Rectal smooth muscle tissue (tissue), 1 donor: ENCODE measurements around the gene CTR9.

ENCODE experiments used
- H3K27ac ChIP-seq: one replicate; pipeline ENCODE4 v1.7.0; 2013; ENCODE audit warnings: low read depth, low read length, inconsistent platforms
- H3K27me3 ChIP-seq: one replicate; pipeline ENCODE4 v1.7.0; 2013; ENCODE audit warnings: low read length; ENCODE audit not compliant: control insufficient read depth, insufficient read depth
- H3K36me3 ChIP-seq: one replicate; pipeline ENCODE4 v1.7.0; 2013; ENCODE audit warnings: low read length; ENCODE audit not compliant: control insufficient read depth, insufficient read depth
- H3K4me1 ChIP-seq: one replicate; pipeline ENCODE4 v1.7.0; 2013; ENCODE audit warnings: low read length; ENCODE audit not compliant: control insufficient read depth, insufficient read depth
- H3K4me3 ChIP-seq: one replicate; pipeline ENCODE4 v1.7.0; 2013; ENCODE audit warnings: low read length
- H3K9ac ChIP-seq: one replicate; pipeline ENCODE4 v1.7.0; 2013; ENCODE audit warnings: low read length

CTR9 gene

DNA sequence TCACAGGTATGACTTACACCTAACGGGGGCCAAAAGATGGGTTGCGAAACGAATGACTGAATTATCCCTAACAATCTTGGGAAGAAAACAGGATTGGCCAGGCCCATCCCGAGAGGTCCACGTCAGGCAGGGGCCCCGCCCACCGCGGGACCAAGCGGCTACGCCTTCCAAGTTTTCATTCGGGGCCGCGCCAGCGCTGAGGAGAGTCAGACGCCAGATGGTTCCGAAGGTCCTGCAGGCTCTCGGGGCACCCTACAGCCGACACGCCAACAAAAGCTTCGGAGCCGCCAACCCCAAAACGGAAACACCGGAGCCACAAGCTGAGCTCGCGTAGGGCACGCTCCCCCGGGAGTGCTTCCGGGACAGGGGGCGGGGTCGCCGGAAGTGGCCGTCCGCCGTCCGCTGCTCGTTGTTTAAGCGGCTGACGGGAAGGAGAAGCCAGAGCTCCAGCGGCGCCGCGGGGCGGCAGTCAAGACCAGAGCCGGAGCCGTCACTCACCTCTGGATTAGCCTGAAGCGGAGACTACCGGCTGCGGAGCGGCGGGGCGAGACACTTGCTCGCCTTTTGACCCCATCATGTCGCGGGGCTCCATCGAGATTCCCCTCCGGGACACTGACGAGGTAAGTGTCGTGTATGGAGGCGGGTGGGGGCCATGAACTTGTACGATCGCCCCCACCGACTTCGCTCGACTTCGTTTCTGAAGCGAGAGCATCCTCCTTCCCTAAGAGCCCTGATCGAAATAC, at the start of gene CTR9:
CTR9 (plus strand) TSS at position 409 of the 743 bp plus-strand sequence; CDS start at position 576, 167 bp downstream.
- H3K4me1 ChIP-seq = no peaks in the 10 kb centered on the region
- H3K36me3 ChIP-seq = peaks cover 6% of the 10 kb centered on the region
- peak within 1 kb of the TSS; percentile 85 for H3K4me3 ChIP-seq
- no peaks in the 10 kb centered on the region for H3K27me3 ChIP-seq
- H3K27ac ChIP-seq = peak within 1 kb of the TSS; percentile 96
- H3K9ac ChIP-seq = peak within 1 kb of the TSS; percentile 87

GRCh38 chr11:10701982-10702381, 49.1 kb upstream of the CTR9 start:
- Histone ChIP-seq H3K27ac (no peak overlapping the region), H3K4me1 (no peaks in the 10 kb centered on the region), H3K36me3 (no peaks in the 10 kb centered on the region), H3K4me3 (no peak overlapping the region), H3K27me3 (no peaks in the 10 kb centered on the region), H3K9ac (no peak overlapping the region)

DNA sequence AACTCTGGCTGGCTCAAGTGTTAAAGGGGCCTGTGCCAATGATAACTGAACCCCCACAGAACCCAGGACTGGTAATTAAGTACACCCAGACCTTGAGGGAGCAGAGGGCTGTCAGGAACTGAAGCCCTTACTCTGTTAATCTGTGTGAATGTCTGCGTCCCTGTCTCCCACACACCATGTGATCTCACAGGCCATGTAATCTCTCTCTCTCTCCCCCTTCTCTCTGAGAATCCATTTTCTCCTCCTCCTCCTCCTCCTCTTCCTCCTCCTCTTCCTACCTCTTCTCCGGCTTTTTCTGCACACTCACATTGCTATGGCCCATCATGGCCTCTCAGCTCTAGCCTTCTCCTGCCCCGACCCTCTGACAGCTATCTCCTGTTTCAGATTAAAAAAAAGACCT, 42.9 kb upstream of the CTR9 start:
- Histone ChIP-seq H3K9ac (no peak overlapping the region), H3K4me3 (no peak overlapping the region), H3K27ac (no peak overlapping the region), H3K4me1 (peaks cover 3% of the 10 kb centered on the region), H3K36me3 (no peaks in the 10 kb centered on the region), H3K27me3 (no peaks in the 10 kb centered on the region)

GRCh38 chr11:10709299-10710086, 41.6 kb upstream of the CTR9 start:
- no peak overlapping the region for H3K4me3 ChIP-seq
- H3K4me1 ChIP-seq = peaks cover 7% of the 10 kb centered on the region
- no peak overlapping the region for H3K9ac ChIP-seq
- no peak overlapping the region for H3K27ac ChIP-seq
- H3K36me3 ChIP-seq = no peaks in the 10 kb centered on the region
- no peaks in the 10 kb centered on the region for H3K27me3 ChIP-seq

DNA sequence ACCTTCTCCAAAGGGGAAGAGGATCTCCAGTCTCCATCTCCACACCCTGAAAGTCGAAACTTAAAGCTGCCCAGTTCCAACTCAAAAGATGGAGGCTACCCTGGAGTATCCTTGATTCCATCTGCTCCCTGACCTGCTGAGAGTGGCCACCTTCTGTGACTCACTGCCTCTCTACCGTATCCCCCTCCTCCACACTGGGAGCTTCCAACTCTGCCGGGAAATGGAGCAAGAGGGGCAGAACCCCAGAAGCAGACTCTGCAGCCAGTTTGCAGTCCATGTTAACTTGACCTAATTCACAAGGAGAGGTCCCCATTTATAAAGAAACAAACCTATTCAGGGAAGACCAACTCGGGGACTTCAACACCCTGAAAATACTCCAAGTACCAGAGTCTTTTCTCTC, 35.5 kb upstream of the CTR9 start:
- peaks cover 4% of the 10 kb centered on the region for H3K4me1 ChIP-seq
- no peak overlapping the region for H3K4me3 ChIP-seq
- no peak overlapping the region for H3K27ac ChIP-seq
- H3K27me3 ChIP-seq = peaks cover 3% of the 10 kb centered on the region
- H3K9ac ChIP-seq = no peak overlapping the region
- H3K36me3 ChIP-seq = no peaks in the 10 kb centered on the region

DNA sequence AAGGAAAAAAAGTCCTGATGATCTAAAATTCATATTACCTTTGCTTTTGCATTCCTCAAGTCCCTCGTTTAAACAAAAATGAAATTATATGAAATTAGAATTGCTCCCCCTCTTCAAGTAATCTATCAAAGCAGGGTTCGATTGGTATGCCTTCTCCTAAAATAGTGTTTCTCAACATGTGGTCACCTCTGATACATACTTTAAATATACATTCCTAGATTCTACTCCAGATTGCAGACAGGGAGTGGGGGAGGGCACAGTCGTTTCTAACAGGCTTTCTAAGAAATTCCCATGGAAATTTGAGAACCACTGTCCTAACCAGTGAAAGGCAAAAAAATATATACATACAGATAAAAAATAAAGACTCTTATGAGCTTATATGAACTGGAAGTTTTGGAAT, 34.9 kb upstream of the CTR9 start:
- no peak overlapping the region for H3K4me3 ChIP-seq
- H3K9ac ChIP-seq = no peak overlapping the region
- no peaks in the 10 kb centered on the region for H3K36me3 ChIP-seq
- H3K27ac ChIP-seq = no peak overlapping the region
- H3K4me1 ChIP-seq = peaks cover 4% of the 10 kb centered on the region
- peaks cover 3% of the 10 kb centered on the region for H3K27me3 ChIP-seq

DNA sequence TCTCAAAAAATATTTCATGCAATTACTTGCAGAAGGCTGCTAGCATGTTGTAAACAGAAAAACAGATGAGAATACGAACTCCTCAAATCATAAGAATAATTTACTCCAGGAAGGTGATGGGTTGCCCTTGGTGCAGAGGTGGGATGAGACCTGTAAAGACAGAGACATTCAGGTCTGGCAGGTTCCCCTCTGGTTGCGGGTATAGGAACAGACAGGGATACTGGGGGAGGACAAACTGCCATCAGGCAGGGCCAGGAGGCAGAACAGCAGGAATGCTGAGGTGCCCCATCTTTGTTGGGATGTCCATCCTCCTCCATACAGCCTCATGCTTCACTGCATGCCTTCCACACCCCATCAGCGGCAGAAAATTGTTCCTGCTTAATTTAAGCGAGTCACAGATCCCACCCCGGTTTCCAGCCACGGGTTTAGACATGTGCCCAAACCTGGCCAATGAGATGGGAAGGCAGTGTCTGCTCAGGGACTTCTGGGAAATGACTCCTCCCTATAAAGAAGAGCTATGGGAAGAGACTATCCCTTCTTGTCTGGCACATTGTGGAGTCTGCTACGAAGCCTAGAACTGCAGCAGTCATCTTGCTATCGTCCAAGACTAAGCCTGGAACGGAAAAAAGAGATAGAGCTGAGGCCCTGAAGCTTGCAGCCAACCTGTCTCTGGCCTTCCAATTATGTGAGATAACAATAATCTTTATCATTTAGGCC, 34.3 kb upstream of the CTR9 start:
- H3K27me3 ChIP-seq = peaks cover 3% of the 10 kb centered on the region
- no peak overlapping the region for H3K4me3 ChIP-seq
- H3K4me1 ChIP-seq = peaks cover 4% of the 10 kb centered on the region
- no peak overlapping the region for H3K9ac ChIP-seq
- no peaks in the 10 kb centered on the region for H3K36me3 ChIP-seq
- no peak overlapping the region for H3K27ac ChIP-seq

- peaks cover 3% of the 10 kb centered on the region for H3K27me3 ChIP-seq
- H3K27ac ChIP-seq = no peak overlapping the region
- H3K4me3 ChIP-seq = no peak overlapping the region
- no peaks in the 10 kb centered on the region for H3K36me3 ChIP-seq
- H3K4me1 ChIP-seq = no peaks in the 10 kb centered on the region
- H3K9ac ChIP-seq = no peak overlapping the region
These were observed 31.4 kb upstream of the CTR9 start for GRCh38 chr11:10719616-10720015.

GRCh38 chr11:10720881-10721376, 30.1 kb upstream of the CTR9 start:
- peaks cover 3% of the 10 kb centered on the region for H3K27me3 ChIP-seq
- no peaks in the 10 kb centered on the region for H3K36me3 ChIP-seq
- H3K27ac ChIP-seq = no peak overlapping the region
- no peak overlapping the region for H3K4me3 ChIP-seq
- H3K9ac ChIP-seq = no peak overlapping the region
- no peaks in the 10 kb centered on the region for H3K4me1 ChIP-seq

- Histone ChIP-seq H3K4me1 (peaks cover 2% of the 10 kb centered on the region), H3K9ac (no peak overlapping the region), H3K36me3 (no peaks in the 10 kb centered on the region), H3K27ac (no peak overlapping the region), H3K4me3 (no peak overlapping the region), H3K27me3 (no peaks in the 10 kb centered on the region)
These were observed 28.7 kb upstream of the CTR9 start for GRCh38 chr11:10722307-10722706.

GRCh38 chr11:10725114-10725906, 25.7 kb upstream of the CTR9 start:
- H3K27ac ChIP-seq = no peak overlapping the region
- H3K4me1 ChIP-seq = peaks cover 4% of the 10 kb centered on the region
- no peak overlapping the region for H3K9ac ChIP-seq
- no peak overlapping the region for H3K4me3 ChIP-seq
- H3K27me3 ChIP-seq = no peaks in the 10 kb centered on the region
- H3K36me3 ChIP-seq = no peaks in the 10 kb centered on the region

- H3K9ac ChIP-seq = no peak overlapping the region
- H3K27me3 ChIP-seq = no peaks in the 10 kb centered on the region
- peaks cover 4% of the 10 kb centered on the region for H3K4me1 ChIP-seq
- no peaks in the 10 kb centered on the region for H3K36me3 ChIP-seq
- no peak overlapping the region for H3K27ac ChIP-seq
- no peak overlapping the region for H3K4me3 ChIP-seq
These were observed 25.2 kb upstream of the CTR9 start for GRCh38 chr11:10725907-10726253.
